M059J (cell line): ENCODE measurements around the gene PREX1. TPM values are rescaled to one million over a fixed set of nuclear protein-coding genes. Genes with fewer than 3 reads are reported as not detected.

Source experiments
- DNase-seq: peaks from one replicate; pipeline ENCODE4 v3.0.0-alpha.2; 2012; ENCODE audit warnings: low read depth
- total RNA-seq: library from RNA; depleted of rRNA; stranded (reverse); fragments of >200 nt; shearing (Covaris generic); gene quantifications from 2 replicates; pipeline ENCODE4 v1.2.3, GENCODE V29; 2014; rRNA removed

The PREX1 gene
- total RNA-seq, 1 experiment from 2014 or later: 5.2 TPM

GRCh38 chr20:48586730-48587129, 241.1 kb downstream of the PREX1 start:
- no peak for DNase-seq

GRCh38 chr20:48585061-48585870, 242.5 kb downstream of the PREX1 start:
- DNase-seq: no peak

GRCh38 chr20:48584391-48585060, 243.3 kb downstream of the PREX1 start:
- DNase-seq: no peak

- no peak for DNase-seq
These were observed 244.0 kb downstream of the PREX1 start for GRCh38 chr20:48583801-48584200.

GRCh38 chr20:48583171-48583570, 244.6 kb downstream of the PREX1 start:
- DNase-seq: no peak

- DNase-seq: no peak
These were observed 245.2 kb downstream of the PREX1 start for GRCh38 chr20:48582673-48582985.

- no peak for DNase-seq
These were observed 246.6 kb downstream of the PREX1 start for GRCh38 chr20:48581167-48581566.

- peak; percentile 32 for DNase-seq
These were observed 249.3 kb downstream of the PREX1 start for GRCh38 chr20:48578397-48579098.

GRCh38 chr20:48577557-48577956, 250.2 kb downstream of the PREX1 start:
- no peak for DNase-seq

GRCh38 chr20:48574383-48574782, 253.4 kb downstream of the PREX1 start:
- DNase-seq: peak; percentile 48

Other genes with a start within 250 kb of the PREX1 start
- 23.1 and 35.4 TPM in 2 replicates for gene ARFGEF2, start 93.7 kb upstream of the PREX1 start, total RNA-seq
- 217 and 266 TPM in 2 replicates for gene CSE1L, start 218.3 kb upstream of the PREX1 start, total RNA-seq